Thoracic aorta (tissue), 2 donors: ENCODE measurements around the gene NCAM2. TPM values are rescaled to one million over a fixed set of nuclear protein-coding genes. Genes with fewer than 3 reads are reported as not detected.

Experiments
- ATAC-seq: fragments of 150-250 bp; one replicate; pipeline ENCODE4 v1.8.0; 2017; ENCODE audit warnings: low read depth; ENCODE audit not compliant: insufficient number of reproducible peaks, low FRiP score
- DNase-seq: peaks from one replicate; pipeline ENCODE4 v3.0.0-alpha.2; 2020; ENCODE audit warnings: low spot score
- H3K27ac ChIP-seq, 2 donors: fragments of 200-600 bp; sonication (generic); 1 replicate in 1 of 2; 2 replicates in 1 of 2; pipeline ENCODE4 v1.5.1; 2016; ENCODE audit warnings: mild to moderate bottlenecking in 2 of 2, moderate library complexity in 2 of 2
- H3K27me3 ChIP-seq: fragments of 200-600 bp; sonication (generic); replicated peaks from 2 replicates; pipeline ENCODE4 v1.6.0; 2016; ENCODE audit warnings: mild to moderate bottlenecking; ENCODE audit not compliant: insufficient read depth
- H3K36me3 ChIP-seq: fragments of 200-600 bp; sonication (generic); one replicate; pipeline ENCODE4 v1.5.1; 2016
- H3K4me1 ChIP-seq, 2 donors: fragments of 200-600 bp; sonication (generic); 1 replicate in 1 of 2; 2 replicates in 1 of 2; pipeline versions ENCODE4 v1.5.1 to v1.6.0; 2016; ENCODE audit warnings: low read depth in 2 of 2, mild to moderate bottlenecking in 1 of 2; ENCODE audit not compliant: control insufficient read depth in 1 of 2
- H3K4me3 ChIP-seq: fragments of 200-600 bp; sonication (generic); 2 replicates; pipeline ENCODE4 v1.5.1; 2016; ENCODE audit warnings: mild to moderate bottlenecking
- H3K9me3 ChIP-seq: fragments of 200-600 bp; sonication (generic); 2 replicates; pipeline ENCODE4 v1.5.1; 2016
- total RNA-seq, 2 donors: library from RNA; depleted of rRNA; stranded (reverse); fragments of >200 nt; gene quantifications; one replicate each; pipeline versions ENCODE4 v1.1.0 to v1.2.3, GENCODE V29; 2016
- TF ChIP-seq, protein P1 (sequence below): fragments of 200-600 bp; sonication (generic); IDR thresholded peaks from one replicate; pipeline ENCODE4 v1.5.1; 2019; ENCODE audit warnings: antibody characterized with exemption

Gene NCAM2
- total RNA-seq, 2 donors from 2014 or later = 0.99 to 1.4 TPM

DNA sequence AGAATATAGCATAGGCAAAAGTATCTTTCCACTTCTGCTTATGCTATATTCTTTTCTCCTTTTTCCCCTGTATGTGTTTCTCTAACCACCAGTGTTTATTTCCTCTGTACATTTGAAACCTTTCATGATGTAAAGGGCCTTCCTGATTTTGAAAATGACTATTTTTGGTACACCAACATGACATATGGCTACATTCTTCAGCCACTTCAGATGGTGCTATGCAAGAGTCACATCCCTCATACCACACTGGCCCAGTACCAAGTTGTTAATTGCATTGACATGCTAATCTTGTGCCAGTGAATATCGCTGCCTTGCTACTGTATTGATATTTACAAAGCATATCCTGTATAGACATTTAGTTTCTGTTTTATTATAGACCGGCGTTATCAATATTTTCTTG is 408.7 kb downstream of the NCAM2 start:
- TF ChIP-seq, protein P1, sequence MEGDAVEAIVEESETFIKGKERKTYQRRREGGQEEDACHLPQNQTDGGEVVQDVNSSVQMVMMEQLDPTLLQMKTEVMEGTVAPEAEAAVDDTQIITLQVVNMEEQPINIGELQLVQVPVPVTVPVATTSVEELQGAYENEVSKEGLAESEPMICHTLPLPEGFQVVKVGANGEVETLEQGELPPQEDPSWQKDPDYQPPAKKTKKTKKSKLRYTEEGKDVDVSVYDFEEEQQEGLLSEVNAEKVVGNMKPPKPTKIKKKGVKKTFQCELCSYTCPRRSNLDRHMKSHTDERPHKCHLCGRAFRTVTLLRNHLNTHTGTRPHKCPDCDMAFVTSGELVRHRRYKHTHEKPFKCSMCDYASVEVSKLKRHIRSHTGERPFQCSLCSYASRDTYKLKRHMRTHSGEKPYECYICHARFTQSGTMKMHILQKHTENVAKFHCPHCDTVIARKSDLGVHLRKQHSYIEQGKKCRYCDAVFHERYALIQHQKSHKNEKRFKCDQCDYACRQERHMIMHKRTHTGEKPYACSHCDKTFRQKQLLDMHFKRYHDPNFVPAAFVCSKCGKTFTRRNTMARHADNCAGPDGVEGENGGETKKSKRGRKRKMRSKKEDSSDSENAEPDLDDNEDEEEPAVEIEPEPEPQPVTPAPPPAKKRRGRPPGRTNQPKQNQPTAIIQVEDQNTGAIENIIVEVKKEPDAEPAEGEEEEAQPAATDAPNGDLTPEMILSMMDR = no peak
- Histone ChIP-seq H3K4me3 (no peak overlapping the region), H3K9me3 (peaks cover under 1% of the 10 kb centered on the region), H3K27me3 (no peaks in the 10 kb centered on the region), H3K4me1 (no peaks in the 10 kb centered on the region), H3K36me3 (no peaks in the 10 kb centered on the region), H3K27ac (no peak overlapping the region)
- no peak for ATAC-seq
- no peak for DNase-seq

DNA sequence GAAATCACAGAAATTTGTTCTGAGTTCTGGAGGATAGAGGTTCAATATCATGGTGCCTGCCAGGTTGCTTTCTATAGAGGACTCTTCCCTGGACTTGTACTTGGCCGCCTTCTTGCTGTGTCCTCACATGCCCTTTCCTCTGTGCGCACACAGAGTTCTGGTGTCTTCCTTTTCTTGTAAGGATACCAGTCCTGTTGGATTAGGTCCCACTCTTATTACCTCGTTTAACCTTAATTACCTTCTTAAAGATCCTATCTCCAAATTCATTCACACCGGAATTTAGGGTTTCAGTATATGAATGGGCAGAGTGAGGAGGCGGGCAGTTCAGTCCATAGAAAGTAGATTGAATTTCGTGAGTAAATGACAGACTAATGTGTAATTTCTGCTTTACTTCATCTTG is 413.9 kb downstream of the NCAM2 start:
- Histone ChIP-seq H3K27me3 (no peaks in the 10 kb centered on the region), H3K36me3 (no peaks in the 10 kb centered on the region), H3K4me1 (no peaks in the 10 kb centered on the region), H3K27ac (no peak overlapping the region), H3K4me3 (no peak overlapping the region), H3K9me3 (no peaks in the 10 kb centered on the region)
- DNase-seq (no peak), ATAC-seq (no peak)
- TF ChIP-seq, protein P1 = no peak

DNA sequence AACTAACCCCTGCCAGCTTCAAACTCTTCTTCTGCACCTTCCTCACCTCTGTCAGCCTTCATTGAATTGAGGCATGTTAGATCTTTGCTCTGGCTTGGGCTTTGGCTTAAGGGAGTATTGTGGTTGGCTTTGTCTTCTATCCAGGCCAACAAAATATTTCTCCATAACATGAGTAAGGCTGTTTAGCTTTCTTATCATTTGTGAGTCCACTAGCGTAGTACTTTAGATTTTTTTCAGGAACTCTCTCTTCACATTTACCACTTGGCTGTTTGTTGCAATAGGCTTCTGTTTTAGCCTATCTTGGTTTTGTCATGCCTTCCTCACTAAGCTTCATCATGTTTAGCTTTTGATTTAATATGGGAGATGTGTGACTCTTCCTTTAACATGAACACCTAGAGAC is 417.5 kb downstream of the NCAM2 start:
- H3K27me3 ChIP-seq = no peaks in the 10 kb centered on the region
- H3K27ac ChIP-seq = no peak overlapping the region
- DNase-seq = no peak
- no peaks in the 10 kb centered on the region for H3K9me3 ChIP-seq
- no peaks in the 10 kb centered on the region for H3K4me1 ChIP-seq
- no peak for ATAC-seq
- no peak overlapping the region for H3K4me3 ChIP-seq
- H3K36me3 ChIP-seq = no peaks in the 10 kb centered on the region
- TF ChIP-seq, protein P1 = no peak

DNA sequence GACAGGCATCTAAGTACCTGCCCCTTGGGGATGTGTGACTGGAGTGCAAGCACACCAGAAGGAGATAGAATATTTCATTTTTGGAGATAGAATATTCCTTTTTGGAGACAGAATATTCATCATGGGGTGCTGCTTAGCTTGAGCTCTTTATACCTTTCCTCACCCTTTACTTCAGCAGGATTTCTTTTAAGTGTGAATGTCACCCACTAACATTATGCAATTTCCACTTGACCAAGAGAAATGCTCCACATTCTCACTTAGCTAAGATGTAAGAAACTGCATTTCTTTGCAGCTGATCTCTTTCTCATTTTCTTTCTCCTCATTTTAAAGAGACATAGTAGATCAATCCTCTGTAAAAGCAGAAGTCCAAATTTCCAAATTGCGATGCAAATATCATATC is 436.7 kb downstream of the NCAM2 start:
- no peak for ATAC-seq
- Histone ChIP-seq H3K27ac (no peak overlapping the region), H3K4me3 (no peak overlapping the region), H3K36me3 (no peaks in the 10 kb centered on the region), H3K9me3 (no peaks in the 10 kb centered on the region), H3K4me1 (no peaks in the 10 kb centered on the region), H3K27me3 (no peaks in the 10 kb centered on the region)
- DNase-seq = no peak
- TF ChIP-seq, protein P1 = no peak

DNA sequence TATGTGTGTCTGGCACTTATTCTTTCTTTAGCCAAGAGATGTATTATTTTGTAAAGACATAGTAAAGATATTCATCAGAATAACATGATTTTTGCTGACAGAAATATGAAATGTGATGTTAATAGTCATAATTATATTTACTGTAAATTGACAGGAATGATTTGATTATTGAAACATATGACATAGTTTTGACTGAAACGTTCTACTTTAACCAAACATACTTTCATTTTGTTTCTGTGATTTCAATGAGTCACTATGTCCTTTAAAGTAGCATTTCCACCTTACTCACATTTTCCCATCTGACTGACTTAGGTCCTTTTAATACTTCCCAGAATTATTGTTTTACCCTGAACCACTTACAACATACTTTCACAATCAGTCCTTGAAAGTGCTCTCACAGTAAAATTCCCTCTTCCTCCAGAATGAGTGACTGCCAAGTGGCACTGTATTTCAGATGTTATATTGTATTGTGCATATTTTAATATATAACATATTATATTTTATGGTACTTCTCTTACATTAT is 437.9 kb downstream of the NCAM2 start:
- no peaks in the 10 kb centered on the region for H3K4me1 ChIP-seq
- H3K27me3 ChIP-seq = no peaks in the 10 kb centered on the region
- no peaks in the 10 kb centered on the region for H3K9me3 ChIP-seq
- no peaks in the 10 kb centered on the region for H3K36me3 ChIP-seq
- ATAC-seq = no peak
- TF ChIP-seq, protein P1 = no peak
- no peak overlapping the region for H3K4me3 ChIP-seq
- no peak overlapping the region for H3K27ac ChIP-seq
- DNase-seq = no peak
